GM12801 (cell line): ENCODE results near the gene CAMK1.

Experiments used
- TF ChIP-seq, protein P1 (sequence below): IDR thresholded peaks from one replicate; pipeline ENCODE4 v1.5.1; 2011; ENCODE audit warnings: control low read depth; ENCODE audit not compliant: insufficient read length; ENCODE audit errors: extremely low read depth

CAMK1 gene

DNA sequence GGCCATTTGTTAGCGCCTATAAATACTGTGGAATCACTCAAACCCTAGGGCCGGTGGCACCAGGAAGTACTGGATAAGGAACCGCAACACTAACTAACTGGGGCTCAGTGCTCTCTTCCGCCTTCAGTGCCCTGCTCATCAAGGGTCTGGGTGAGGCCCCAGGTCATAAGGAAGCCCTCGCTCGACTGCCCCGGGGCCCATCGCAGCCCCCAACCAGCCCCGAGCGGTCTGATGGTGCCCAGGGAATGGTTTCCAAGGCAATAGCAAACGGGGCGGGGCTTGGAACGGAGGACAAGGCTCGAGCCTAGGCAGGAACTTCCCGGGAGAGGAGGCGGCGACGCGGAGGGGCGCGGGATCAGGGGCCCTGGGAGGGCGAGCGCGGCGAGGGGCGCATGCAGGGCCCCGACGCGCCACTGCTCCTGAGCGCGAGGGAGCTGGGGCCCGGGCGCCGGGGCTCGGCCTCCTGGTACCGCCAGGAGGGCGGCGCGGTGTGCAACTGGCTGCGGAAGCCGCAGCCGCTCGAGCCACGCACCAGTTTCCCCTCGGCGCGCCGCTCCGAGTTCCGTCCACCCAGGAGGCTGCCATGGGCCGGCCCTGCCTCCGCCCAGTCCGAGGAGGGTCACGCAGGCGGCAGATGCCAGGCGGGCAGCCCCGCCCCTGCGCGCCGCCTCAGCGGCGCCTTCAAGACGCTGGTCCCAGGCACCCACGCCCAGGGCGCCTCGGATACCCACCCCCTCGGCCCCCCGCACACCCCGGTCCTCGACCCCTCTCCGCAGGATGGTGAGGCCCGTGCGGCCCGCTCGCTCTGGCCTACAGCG is 40.1 kb upstream of the CAMK1 start, which contains the start of gene TTLL3:
Gene TTLL3, plus strand, starts transcription at position 648 of the 818 bp plus-strand sequence. CDS start 400 bp downstream, outside the sequence.
- TF ChIP-seq, protein P1, sequence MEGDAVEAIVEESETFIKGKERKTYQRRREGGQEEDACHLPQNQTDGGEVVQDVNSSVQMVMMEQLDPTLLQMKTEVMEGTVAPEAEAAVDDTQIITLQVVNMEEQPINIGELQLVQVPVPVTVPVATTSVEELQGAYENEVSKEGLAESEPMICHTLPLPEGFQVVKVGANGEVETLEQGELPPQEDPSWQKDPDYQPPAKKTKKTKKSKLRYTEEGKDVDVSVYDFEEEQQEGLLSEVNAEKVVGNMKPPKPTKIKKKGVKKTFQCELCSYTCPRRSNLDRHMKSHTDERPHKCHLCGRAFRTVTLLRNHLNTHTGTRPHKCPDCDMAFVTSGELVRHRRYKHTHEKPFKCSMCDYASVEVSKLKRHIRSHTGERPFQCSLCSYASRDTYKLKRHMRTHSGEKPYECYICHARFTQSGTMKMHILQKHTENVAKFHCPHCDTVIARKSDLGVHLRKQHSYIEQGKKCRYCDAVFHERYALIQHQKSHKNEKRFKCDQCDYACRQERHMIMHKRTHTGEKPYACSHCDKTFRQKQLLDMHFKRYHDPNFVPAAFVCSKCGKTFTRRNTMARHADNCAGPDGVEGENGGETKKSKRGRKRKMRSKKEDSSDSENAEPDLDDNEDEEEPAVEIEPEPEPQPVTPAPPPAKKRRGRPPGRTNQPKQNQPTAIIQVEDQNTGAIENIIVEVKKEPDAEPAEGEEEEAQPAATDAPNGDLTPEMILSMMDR, result no peak

DNA sequence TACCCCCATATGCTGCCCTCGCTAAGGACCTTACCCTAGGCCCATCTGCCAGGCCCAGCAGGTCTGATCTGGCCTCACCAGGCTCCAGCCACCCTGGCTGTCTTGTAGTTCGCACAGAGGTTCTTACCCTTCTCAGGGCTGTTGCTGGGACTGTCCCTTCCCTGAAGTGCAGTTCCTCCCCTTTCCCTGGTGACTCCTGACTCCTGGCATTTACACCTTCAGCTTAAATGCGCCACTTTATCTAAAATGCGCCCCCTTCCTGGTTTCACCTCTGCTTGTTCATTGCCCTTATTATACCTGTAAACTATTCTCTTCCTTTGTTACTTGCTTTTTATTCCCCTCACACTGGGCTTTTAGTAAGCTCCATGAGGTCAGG is 39.5 kb upstream of the CAMK1 start:
- TF ChIP-seq, protein P1, result no peak

DNA sequence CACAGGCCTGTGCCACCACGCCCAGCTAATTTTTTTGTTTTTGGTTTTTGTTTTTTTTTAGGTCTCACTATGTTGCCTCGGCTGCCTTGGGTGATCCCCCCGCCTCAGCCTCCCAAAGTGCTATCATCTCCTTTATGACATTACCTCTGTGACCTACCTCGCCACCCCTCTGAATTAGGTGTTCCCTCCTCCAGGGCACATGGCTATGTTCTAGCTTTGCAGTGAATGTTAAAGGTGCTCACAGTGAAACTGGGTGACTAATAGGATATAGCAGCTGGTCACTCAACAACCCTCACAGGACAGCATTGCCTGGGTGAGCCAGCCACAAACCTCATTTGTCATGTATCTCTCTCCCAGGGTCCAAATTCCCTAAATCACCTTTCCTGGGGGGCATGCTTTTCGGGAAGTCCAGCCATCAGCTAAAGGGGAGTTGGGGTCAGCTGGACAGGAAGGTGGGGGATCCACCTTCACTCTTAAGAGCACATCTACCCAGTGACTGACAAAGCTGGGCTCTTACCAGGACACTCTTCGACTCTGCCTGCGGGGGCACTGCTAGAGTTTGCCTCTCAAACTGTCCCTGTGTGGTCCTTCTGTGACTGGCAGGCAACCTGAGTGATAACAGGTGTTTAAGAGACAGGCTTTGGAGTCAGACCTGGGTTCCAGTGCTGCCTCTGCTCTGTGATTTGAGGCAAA is 38.7 kb upstream of the CAMK1 start:
- TF ChIP-seq, protein P1, result no peak

DNA sequence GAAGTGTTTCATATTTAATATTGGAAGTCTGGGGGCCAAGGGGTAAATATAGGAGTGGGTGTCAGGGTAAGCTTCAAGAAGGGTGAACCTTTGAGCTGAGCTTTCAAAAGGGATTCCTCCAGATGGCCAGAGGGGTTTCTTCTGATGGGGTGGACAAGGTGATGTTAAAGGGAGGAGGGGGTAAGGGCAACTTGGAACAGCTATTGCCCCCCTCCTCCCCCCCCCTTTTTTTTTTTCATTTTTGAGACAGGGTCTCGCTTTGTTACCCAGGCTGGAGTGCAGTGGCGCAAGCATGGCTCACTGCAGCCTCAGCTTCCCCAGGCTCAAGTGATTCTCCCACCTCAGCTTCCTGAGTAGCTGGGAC is 38.2 kb upstream of the CAMK1 start:
- TF ChIP-seq, protein P1, result no peak

DNA sequence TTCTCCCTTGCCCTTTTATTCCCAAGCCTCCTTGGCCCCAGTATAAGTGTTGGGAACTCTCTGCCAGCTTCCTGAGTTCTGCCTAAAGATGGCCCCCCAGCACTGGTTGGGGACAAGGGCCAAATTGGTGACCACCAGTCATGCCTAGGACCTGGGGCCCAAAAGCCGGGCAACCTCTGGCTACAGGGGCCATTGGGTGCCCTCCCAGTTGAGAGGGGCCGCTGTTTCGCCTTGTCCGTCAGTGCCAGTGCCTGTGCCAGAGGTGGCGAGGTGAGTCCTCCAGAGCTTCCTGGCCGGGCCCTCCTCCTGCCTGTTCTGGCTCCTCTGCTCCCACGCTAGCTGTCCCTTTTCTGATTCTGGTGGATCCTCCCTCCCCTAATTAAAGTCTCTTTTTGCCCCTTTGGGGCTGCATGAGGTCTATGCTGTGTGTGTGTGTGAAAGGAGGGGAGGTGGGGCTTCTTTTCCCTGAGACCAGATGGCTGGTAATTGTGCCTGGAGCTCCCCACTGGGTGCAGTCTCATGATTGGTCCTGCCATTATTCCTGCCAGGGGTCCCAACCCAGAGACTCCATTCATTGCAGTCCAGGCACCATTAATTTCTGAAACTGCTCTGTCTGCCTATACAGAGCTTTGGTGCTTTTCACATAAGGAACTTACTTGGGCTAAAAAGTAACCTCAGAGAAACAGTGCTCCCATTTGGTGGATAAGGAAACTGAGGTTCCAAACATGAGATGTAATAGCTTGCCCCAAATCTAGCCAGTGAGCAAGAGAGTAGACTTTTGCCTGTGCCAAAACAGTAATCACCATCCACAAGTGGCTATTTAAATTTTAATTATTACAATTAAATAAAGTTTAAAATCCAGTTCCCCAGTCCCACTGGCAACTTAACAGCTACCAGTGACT is 37.2 kb upstream of the CAMK1 start:
- TF ChIP-seq, protein P1, result no peak

DNA sequence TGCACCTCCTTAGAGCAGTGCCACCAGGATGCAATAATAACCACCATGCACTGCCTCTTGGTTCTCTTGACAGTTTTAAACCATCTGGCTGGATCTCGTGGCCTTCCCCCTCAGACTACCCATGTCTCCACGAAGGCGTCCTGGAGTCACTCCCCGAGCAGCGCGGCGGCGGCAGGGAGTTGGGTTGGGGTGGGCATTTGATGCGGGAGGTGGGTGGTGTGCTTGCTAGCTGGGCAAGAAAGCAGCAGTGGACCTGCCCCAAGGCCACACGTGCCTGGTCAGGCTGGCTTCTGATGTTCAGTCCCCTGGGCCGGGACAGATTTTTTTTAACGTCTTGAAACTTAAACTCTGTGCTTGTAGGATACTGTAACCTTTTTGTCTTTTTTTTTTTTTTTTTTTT is 36.4 kb upstream of the CAMK1 start:
- TF ChIP-seq, protein P1, result no peak

DNA sequence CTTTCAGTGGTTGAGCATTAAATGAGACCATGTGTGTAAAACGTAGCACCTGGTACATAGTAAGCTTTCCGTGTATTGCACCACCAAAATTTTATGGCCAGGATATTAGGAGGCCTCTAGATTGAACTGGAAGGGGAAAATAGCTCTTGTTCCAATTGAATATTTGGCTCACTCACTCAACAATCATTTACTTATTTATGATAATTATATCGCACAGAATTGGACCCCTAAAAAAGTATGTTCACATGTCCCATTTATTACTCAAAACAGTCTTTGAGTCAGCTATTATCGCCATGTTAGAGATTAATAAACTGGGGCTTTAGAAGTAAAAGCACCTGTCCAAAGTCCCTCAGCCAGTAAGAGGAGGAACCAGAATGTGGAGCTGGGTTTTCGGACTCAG is 35.2 kb upstream of the CAMK1 start:
- TF ChIP-seq, protein P1, result no peak
